ENCODE data around the gene STX1A. TPM values are rescaled to one million over a fixed set of nuclear protein-coding genes. Genes with fewer than 3 reads are reported as not detected.

The STX1A gene
- total RNA-seq, 4 donors from 2014 or later: 2.3 to 19.1 (median 11.0) TPM

DNA sequence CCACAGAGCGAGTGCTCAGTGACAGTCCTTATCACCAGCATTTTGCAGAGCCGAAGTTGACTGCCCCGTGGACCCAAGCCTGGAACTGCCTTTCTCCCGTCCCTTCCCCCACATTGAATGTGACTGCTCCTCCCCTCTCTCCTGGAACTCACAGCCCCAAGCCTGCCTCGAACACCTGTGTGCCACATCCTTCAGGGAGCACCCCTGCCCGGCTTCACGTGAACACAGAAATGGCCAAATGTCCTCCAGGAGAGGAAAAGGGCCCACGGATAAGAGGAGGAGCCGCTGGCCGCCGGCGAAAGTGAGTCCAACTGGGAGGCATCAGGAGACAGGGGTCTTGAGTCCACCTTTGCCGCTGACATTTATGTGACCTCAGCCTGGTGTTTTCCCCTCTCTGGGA, 16.2 kb downstream of the STX1A start:
- Histone ChIP-seq H3K4me3 (no peak overlapping the region), H3K9me3 (no peaks in the 10 kb centered on the region), H3K27me3 (no peaks in the 10 kb centered on the region), H3K36me3 (no peaks in the 10 kb centered on the region), H3K4me1 (peaks cover 6 to 14% of the 10 kb centered on the region in 2 donors), H3K27ac (peak overlapping the region in 1 of 2 donors; percentile 72)
- DNase-seq: no peak
- intact Hi-C loops (cut with DNase I; ENCODE audit: low total_unique reads): no loop called here
- TF ChIP-seq CTCF (IDR thresholded peaks at IDR 0.05): no peak
- TF ChIP-seq POLR2A (IDR thresholded peaks at IDR 0.05): no peak

GRCh38 chr7:73702665-73703064, 16.8 kb downstream of the STX1A start:
- Histone ChIP-seq H3K4me1 (peaks cover 6 to 14% of the 10 kb centered on the region in 2 donors), H3K4me3 (no peak overlapping the region), H3K27ac (no peak overlapping the region), H3K36me3 (no peaks in the 10 kb centered on the region), H3K9me3 (no peaks in the 10 kb centered on the region), H3K27me3 (no peaks in the 10 kb centered on the region)
- intact Hi-C loops (cut with DNase I; ENCODE audit: low total_unique reads): no loop called here
- DNase-seq: no peak
- TF ChIP-seq POLR2A (IDR thresholded peaks at IDR 0.05): no peak
- TF ChIP-seq CTCF (IDR thresholded peaks at IDR 0.05): no peak

- no peaks in the 10 kb centered on the region for H3K36me3 ChIP-seq
- H3K27me3 ChIP-seq: no peaks in the 10 kb centered on the region
- no peak for DNase-seq
- intact Hi-C loops (cut with DNase I; ENCODE audit: low total_unique reads): no loop called here
- H3K4me1 ChIP-seq: peaks cover 6 to 14% of the 10 kb centered on the region in 2 donors
- TF ChIP-seq CTCF (IDR thresholded peaks at IDR 0.05): no peak
- no peak for TF ChIP-seq POLR2A (IDR thresholded peaks at IDR 0.05)
- H3K4me3 ChIP-seq: no peak overlapping the region
- no peaks in the 10 kb centered on the region for H3K9me3 ChIP-seq
- H3K27ac ChIP-seq: no peak overlapping the region
These were observed 17.2 kb downstream of the STX1A start for GRCh38 chr7:73702226-73702625.

- H3K4me3 ChIP-seq: no peak overlapping the region
- intact Hi-C loops (cut with DNase I; ENCODE audit: low total_unique reads): no loop called here
- TF ChIP-seq POLR2A (IDR thresholded peaks at IDR 0.05): no peak
- peak in 2 of 4 experiments; percentile 23 to 40 for TF ChIP-seq CTCF (IDR thresholded peaks at IDR 0.05)
- no peaks in the 10 kb centered on the region for H3K36me3 ChIP-seq
- H3K9me3 ChIP-seq: no peaks in the 10 kb centered on the region
- no peak overlapping the region for H3K27ac ChIP-seq
- no peak for DNase-seq
- H3K4me1 ChIP-seq: peaks cover 6 to 14% of the 10 kb centered on the region in 2 donors
- H3K27me3 ChIP-seq: no peaks in the 10 kb centered on the region
These were observed 18.0 kb downstream of the STX1A start for GRCh38 chr7:73701357-73701995.

GRCh38 chr7:73700581-73701134, 18.8 kb downstream of the STX1A start:
- no peak for DNase-seq
- Histone ChIP-seq H3K27me3 (no peaks in the 10 kb centered on the region), H3K4me3 (no peak overlapping the region), H3K4me1 (peaks cover 6 to 14% of the 10 kb centered on the region in 2 donors), H3K27ac (no peak overlapping the region), H3K36me3 (no peaks in the 10 kb centered on the region), H3K9me3 (no peaks in the 10 kb centered on the region)
- intact Hi-C loops (cut with DNase I; ENCODE audit: low total_unique reads): no loop called here
- TF ChIP-seq CTCF (IDR thresholded peaks at IDR 0.05) (no peak), POLR2A (IDR thresholded peaks at IDR 0.05) (no peak)

Data from uterus (tissue), 4 donors.